Adipocyte (in vitro differentiated cells): Measurements from ENCODE around the gene CLECL1.
"Not testable (repeated sequence)": the region's sequence is repeated elsewhere in the genome, so short reads cannot be mapped to it uniquely, and the experiment has no call there.

ENCODE experiments used
- DNase-seq: peaks from one replicate; pipeline ENCODE4 v3.0.0-alpha.2; 2015; ENCODE audit warnings: low read depth
- H3K27me3 ChIP-seq: replicated peaks from 2 replicates; pipeline ENCODE4 v1.7.0; 2013; ENCODE audit warnings: mild to moderate bottlenecking, low read length, moderate library complexity; ENCODE audit not compliant: control insufficient read depth, insufficient read depth
- H3K36me3 ChIP-seq: 2 replicates; pipeline ENCODE4 v1.7.0; 2013; ENCODE audit warnings: low read length, mild to moderate bottlenecking, moderate library complexity; ENCODE audit not compliant: control insufficient read depth, insufficient read depth, severe bottlenecking
- H3K4me1 ChIP-seq: 2 replicates; pipeline ENCODE4 v1.7.0; 2013; ENCODE audit warnings: mild to moderate bottlenecking, low read length, moderate library complexity; ENCODE audit not compliant: control insufficient read depth, insufficient read depth
- H3K4me3 ChIP-seq: 2 replicates; pipeline ENCODE4 v1.7.0; 2013; ENCODE audit warnings: mild to moderate bottlenecking, low read length, moderate library complexity
- H3K9ac ChIP-seq: 2 replicates; pipeline ENCODE4 v1.7.0; 2013; ENCODE audit warnings: mild to moderate bottlenecking, low read length, moderate library complexity
- H3K9me3 ChIP-seq: 2 replicates; pipeline ENCODE4 v1.7.0; 2013; ENCODE audit warnings: mild to moderate bottlenecking, low read length, moderate library complexity; ENCODE audit not compliant: control insufficient read depth

The CLECL1 gene

GRCh38 chr12:9701380-9702154 lies 31.3 kb downstream of the CLECL1 start:
- H3K4me1 ChIP-seq: peaks cover 14% of the 10 kb centered on the region
- no peaks in the 10 kb centered on the region for H3K9me3 ChIP-seq
- no peaks in the 10 kb centered on the region for H3K27me3 ChIP-seq

GRCh38 chr12:9700606-9700956 lies 32.3 kb downstream of the CLECL1 start:
- H3K9me3 ChIP-seq: no peaks in the 10 kb centered on the region
- no peaks in the 10 kb centered on the region for H3K27me3 ChIP-seq
- no peak for DNase-seq
- H3K9ac ChIP-seq: no peak overlapping the region
- H3K4me1 ChIP-seq: peaks cover 14% of the 10 kb centered on the region
- peaks cover under 1% of the 10 kb centered on the region for H3K36me3 ChIP-seq
- no peak overlapping the region for H3K4me3 ChIP-seq

More at GRCh38 chr12:9701380-9702154, 31.3 kb downstream of the CLECL1 start:
- no peak overlapping the region for H3K9ac ChIP-seq
- H3K36me3 ChIP-seq: no peaks in the 10 kb centered on the region
- DNase-seq: no peak
- no peak overlapping the region for H3K4me3 ChIP-seq

GRCh38 chr12:9699898-9700605 lies 32.8 kb downstream of the CLECL1 start:
- Histone ChIP-seq H3K36me3 (peaks cover 6% of the 10 kb centered on the region), H3K9me3 (no peaks in the 10 kb centered on the region), H3K4me1 (peaks cover 14% of the 10 kb centered on the region), H3K4me3 (no peak overlapping the region), H3K9ac (no peak overlapping the region), H3K27me3 (no peaks in the 10 kb centered on the region)
- peak; percentile 33 for DNase-seq

- Histone ChIP-seq H3K36me3 (peaks cover 13% of the 10 kb centered on the region), H3K4me1 (peaks cover 14% of the 10 kb centered on the region), H3K4me3 (no peak overlapping the region), H3K27me3 (no peaks in the 10 kb centered on the region), H3K9ac (no peak overlapping the region), H3K9me3 (no peaks in the 10 kb centered on the region)
- DNase-seq: peak; percentile 73
Observed at GRCh38 chr12:9699269-9699897, 33.5 kb downstream of the CLECL1 start.

- H3K9me3 ChIP-seq: no peaks in the 10 kb centered on the region
- peaks cover 14% of the 10 kb centered on the region for H3K4me1 ChIP-seq
- no peak overlapping the region for H3K4me3 ChIP-seq
- DNase-seq: no peak
- no peaks in the 10 kb centered on the region for H3K27me3 ChIP-seq
- H3K36me3 ChIP-seq: peaks cover 15% of the 10 kb centered on the region
- H3K9ac ChIP-seq: no peak overlapping the region
Observed at GRCh38 chr12:9698681-9699080, 34.2 kb downstream of the CLECL1 start.

GRCh38 chr12:9697619-9698018 lies 35.3 kb downstream of the CLECL1 start:
- H3K9ac ChIP-seq: no peak overlapping the region
- no peak overlapping the region for H3K4me3 ChIP-seq

GRCh38 chr12:9695661-9696060 lies 37.2 kb downstream of the CLECL1 start:
- not testable (repeated sequence) for DNase-seq, H3K4me3 ChIP-seq, H3K27me3 ChIP-seq, H3K9ac ChIP-seq, H3K9me3 ChIP-seq
- peaks cover 29% of the 10 kb centered on the region for H3K36me3 ChIP-seq
- H3K4me1 ChIP-seq: peaks cover 14% of the 10 kb centered on the region

More at GRCh38 chr12:9697619-9698018, 35.3 kb downstream of the CLECL1 start:
- Histone ChIP-seq H3K36me3 (peaks cover 25% of the 10 kb centered on the region), H3K9me3 (no peaks in the 10 kb centered on the region), H3K4me1 (peaks cover 14% of the 10 kb centered on the region), H3K27me3 (no peaks in the 10 kb centered on the region)
- DNase-seq: no peak

GRCh38 chr12:9695150-9695549 lies 37.7 kb downstream of the CLECL1 start:
- not testable (repeated sequence) for H3K9me3 ChIP-seq, H3K27me3 ChIP-seq, H3K4me3 ChIP-seq, DNase-seq, H3K9ac ChIP-seq
- peaks cover 30% of the 10 kb centered on the region for H3K36me3 ChIP-seq
- H3K4me1 ChIP-seq: peaks cover 14% of the 10 kb centered on the region

- no peaks in the 10 kb centered on the region for H3K27me3 ChIP-seq
- peaks cover 3% of the 10 kb centered on the region for H3K9me3 ChIP-seq
- H3K4me3 ChIP-seq: no peak overlapping the region
- DNase-seq: no peak
- no peak overlapping the region for H3K9ac ChIP-seq
- H3K4me1 ChIP-seq: peaks cover 5% of the 10 kb centered on the region
- peaks cover 30% of the 10 kb centered on the region for H3K36me3 ChIP-seq
Observed at GRCh38 chr12:9694241-9694640, 38.7 kb downstream of the CLECL1 start.

GRCh38 chr12:9692909-9693308 lies 40.0 kb downstream of the CLECL1 start:
- no peak for DNase-seq
- no peaks in the 10 kb centered on the region for H3K27me3 ChIP-seq
- peaks cover 37% of the 10 kb centered on the region for H3K36me3 ChIP-seq

GRCh38 chr12:9687228-9687627 lies 45.7 kb downstream of the CLECL1 start:
- H3K9me3 ChIP-seq: peaks cover 3% of the 10 kb centered on the region
- no peak overlapping the region for H3K9ac ChIP-seq
- peaks cover 22% of the 10 kb centered on the region for H3K36me3 ChIP-seq
- no peaks in the 10 kb centered on the region for H3K27me3 ChIP-seq
- no peak for DNase-seq
- no peak overlapping the region for H3K4me3 ChIP-seq
- H3K4me1 ChIP-seq: no peaks in the 10 kb centered on the region

More at GRCh38 chr12:9692909-9693308, 40.0 kb downstream of the CLECL1 start:
- H3K4me1 ChIP-seq: no peaks in the 10 kb centered on the region
- H3K9ac ChIP-seq: no peak overlapping the region
- H3K9me3 ChIP-seq: peaks cover 3% of the 10 kb centered on the region
- no peak overlapping the region for H3K4me3 ChIP-seq
